Esophagus mucosa (tissue), 1 donor: ENCODE results near the gene ALG12. TPM values are rescaled to one million over a fixed set of nuclear protein-coding genes. Genes with fewer than 3 reads are reported as not detected.
A peak's percentile ranks its signal among the peaks of the same experiment; 100 is the strongest.

Experiments used
- ATAC-seq: fragments of 200-7000 bp; cut with Tn5 transposase; one replicate; pipeline ENCODE4 v1.9.1; 2020
- total RNA-seq: library from RNA; stranded (reverse); gene quantifications from one replicate; pipeline ENCODE4 v1.2.4, GENCODE V29; 2023
- donor health status: DM: yes; HTN: yes; CAD: no.

The ALG12 gene
- total RNA-seq = 10.1 TPM

DNA sequence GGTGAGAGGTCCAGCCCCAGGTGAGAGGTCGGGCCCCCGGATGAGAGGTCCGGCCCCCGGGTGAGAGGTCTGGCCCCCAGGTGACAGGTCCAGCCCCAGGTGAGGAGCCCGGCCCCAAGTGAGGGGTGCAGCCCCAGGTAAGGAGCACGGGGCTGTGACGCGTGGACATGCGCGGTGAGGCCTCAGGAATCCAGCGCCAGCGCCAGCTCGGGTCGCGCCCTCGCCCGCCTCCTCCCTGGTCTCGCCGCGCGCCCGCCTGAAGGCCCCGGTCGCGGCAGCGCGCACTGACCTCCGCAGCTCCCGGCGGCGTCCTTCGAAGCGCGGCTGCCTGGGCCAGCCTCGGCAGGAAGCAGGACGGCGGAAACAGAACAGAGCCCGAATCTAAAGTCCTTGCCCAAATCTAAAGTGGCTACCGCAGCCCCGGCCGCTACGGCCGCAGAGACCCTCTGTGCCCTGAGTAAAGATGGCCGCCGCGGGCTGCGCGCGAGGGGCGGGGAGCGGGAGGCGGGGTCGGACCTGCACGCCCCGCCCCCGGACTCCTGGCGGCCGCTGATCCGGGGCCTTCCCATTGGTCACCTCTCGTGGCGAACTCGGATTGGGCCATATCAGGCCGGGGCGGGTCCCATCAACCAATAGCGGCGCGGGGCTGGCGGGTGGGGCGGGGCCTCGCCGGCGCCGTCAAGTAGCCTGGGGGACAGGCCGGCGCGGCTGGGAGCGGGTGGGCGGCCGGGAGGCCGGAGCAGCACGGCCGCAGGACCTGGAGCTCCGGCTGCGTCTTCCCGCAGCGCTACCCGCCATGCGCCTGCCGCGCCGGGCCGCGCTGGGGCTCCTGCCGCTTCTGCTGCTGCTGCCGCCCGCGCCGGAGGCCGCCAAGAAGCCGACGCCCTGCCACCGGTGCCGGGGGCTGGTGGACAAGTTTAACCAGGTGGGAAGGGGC is at the start of gene ALG12, which contains the start of gene CRELD2:
TSS of gene ALG12 (minus strand) at position 465 of the 937 bp plus-strand sequence. CDS start 4,673 bp downstream, outside the sequence.
TSS of gene CRELD2 (plus strand) at position 661 of the 937 bp plus-strand sequence. CDS start at position 797, 136 bp downstream.
- ATAC-seq = peak; percentile 97

DNA sequence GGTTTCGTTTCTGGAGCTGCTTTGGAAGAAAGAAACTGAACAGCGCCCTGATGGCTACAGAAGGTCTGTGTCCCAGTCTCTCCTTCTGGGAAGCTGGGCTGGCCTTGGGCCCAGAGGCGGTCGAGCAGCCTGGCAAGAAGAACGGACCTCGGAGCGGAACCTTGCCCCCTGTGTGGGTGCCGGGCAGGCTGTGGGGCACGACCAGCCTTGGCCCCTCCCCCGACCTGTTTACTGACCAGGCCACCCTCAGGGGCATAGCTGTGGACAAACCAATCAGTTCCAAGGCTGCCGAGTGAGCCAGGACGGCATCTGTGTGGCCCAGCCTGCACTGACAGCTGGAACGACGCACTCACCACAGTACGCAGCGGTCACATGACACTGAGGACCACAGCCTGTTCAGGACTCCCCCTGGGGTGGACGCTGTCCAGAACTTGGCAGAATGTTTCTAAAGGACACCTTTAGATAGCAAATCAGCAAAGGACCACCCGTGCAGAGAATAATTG is 49.5 kb upstream of the ALG12 start:
- ATAC-seq = no peak

DNA sequence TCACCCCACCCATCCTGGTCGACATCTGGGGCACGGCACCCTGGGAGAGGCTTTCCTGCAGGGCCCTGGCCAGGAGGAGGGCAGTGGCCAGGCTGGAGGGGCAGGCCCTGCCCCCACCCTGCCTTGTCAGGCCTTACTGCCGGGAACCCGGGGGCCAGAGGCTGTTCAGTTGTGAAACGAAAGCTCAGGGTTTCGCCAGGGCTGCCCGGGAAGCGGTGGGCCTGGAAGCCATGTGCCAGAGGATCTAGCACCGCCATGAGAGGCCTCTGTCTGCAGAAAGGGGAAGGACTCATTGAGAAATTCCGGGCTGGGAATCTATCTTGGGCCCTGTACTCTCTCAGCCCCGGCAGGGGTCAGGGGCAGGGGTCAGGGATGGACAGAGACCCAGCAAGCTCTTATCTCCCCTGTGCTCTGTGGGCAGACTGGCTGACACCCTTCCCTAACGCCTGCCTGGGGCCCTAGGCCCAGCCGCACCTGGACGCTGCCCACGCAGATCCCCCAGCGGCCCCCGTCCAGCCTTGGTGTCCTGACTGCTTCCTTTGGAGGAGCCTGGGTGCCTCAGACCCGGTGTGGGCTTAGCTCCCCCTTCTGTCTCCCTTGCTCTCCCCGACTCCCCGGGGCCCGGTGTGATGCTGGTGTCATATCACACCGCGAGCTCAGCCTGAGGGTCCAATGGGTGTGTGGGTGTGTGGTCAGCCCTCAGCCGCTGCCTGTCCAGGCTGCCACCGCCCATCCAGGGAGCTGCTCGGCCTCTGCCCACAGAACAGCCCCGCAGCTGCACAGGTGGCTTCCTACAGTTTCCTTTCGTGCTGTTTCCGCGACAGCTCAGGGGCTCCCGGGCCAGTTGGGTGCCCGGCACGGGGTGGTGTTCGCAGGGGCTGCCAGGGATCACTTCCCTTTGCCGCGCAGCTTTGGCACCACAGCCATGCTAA is 48.8 kb upstream of the ALG12 start:
- no peak for ATAC-seq

DNA sequence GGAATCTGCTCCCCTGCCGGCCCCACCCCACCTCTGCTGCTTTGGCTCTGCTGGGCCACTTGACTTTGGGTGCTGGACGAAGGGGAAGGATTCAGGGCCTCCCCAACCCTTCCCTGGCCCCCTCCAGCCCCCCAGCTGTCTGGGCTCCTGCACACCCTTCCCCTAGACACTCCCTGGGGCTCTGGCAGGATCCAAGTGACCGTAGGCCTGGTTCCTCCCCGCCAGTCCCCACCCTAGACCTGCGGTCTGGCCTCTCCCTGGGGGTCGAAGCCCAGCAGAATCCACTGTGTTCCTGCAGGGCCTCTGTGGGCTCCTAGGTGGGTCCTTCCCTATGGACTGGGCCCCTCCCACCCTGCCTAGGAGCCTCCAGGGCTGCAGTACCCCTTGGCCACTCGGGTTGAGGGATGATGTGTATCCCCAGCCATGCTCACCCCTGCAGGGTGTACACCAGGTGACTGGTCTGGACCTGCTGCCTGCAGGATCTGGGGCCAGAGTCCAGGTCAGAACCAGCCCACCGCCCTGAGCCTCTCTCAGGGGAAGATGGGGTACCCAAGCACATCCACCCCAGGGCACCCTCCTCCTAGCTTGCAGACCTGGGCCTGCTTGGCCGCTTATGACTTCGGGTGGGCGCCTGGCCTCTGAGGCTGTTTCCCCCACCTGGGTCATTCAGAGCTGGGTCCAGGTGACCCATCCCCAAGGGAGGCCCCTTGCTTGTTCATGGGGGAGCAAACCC is 48.0 kb upstream of the ALG12 start:
- ATAC-seq = no peak

DNA sequence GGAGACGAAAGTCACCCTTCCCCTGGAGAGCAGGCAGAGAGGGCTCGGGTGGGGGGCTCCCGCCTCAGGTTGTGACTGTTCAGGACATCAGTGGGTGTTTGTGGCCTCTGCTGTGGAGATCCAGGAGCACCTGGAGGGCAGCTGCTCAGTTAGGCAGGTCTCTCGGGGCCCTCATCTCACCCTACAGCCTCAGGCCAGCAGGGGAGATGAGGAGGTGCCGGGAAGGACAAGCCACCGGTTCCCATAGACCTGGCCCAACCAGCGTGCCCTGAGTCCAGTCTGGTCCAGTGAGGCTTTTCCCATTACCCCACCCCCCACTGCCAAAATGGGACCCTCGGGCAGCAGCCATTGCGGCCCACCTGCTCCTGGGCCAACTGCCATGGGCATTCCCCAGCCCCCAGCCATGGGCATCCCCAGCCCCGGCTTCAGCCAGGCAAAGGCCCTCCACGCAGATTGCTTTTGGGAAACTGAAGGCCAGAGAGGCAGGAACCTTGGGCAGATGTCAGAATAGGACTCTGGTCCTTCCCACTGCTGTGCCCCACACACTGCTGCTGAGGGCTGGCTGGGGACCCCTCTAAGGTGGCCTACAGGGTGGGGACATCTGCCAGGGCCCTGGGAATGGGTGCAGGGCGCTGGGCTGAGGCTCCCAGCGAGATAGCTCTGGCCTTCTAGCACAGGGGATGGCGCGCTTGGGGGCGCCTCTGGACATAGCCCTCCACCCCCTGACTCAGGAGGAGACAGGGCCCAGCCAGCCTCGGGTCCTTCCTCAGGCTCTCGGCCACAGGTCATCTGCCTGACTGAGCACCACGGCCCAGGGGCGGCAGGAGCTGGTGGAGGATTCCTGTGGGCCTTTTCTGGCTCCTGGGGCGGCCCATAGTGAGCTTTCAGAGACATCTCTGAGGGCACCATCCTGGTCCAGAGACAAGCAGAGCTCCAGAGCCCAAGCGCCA is 47.1 kb upstream of the ALG12 start:
- no peak for ATAC-seq

DNA sequence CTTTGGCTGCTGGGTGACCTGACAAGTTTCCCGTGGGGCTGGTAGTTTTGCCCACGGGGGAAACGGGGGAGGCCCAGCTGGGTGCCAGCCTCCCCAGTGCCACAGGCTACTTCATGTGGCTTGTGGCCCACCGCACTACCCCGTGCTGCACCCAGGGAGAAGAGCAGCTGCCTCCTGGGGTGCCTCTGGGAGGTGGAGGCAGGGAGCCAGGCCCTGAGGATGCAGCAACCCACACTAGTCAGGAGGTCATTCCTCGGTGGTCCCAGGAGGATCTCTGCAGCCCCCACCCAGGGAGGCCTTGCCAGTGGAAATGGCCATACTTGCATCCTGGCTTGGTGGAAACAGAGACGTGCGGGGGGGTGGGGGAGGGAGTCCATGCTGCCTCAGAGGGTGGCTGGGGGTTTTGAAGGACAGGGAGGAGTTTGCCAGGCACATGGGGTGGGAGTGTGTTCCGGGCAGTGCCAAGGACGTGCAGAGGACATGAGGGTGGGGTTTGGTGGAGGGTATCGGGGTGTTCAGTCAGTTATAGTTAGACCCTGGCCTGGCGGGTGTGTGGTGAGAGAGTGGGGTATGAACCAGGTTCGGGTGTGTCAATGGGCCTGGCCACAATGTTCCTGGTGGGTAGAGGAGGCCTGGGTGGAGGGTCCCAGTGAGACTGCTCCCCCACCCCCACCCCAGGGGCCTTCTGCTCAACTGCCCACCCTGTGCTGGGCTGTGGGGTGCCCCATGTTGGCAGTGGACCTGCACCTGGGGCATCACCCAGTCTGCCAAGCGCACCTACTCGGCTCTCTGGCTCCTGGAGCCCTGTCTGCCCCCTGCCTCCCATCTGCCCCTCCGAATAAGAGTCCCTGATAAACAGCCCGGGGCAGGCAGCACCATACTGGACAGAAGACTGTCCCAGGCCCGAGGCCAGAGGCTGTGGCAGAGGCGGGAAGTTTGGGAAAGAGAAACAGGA is 46.2 kb upstream of the ALG12 start:
- ATAC-seq = no peak

DNA sequence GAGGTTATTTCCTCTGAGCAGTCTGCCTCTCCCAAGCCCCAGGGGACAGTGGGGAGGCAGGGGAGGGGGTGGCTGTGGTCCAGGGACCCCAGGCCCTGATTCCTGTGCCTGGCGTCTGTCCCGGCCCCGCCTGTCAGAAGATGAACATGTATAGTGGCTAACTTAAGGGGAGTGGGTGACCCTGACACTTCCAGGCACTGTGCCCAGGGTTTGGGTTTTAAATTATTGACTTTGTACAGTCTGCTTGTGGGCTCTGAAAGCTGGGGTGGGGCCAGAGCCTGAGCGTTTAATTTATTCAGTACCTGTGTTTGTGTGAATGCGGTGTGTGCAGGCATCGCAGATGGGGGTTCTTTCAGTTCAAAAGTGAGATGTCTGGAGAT is 45.4 kb upstream of the ALG12 start:
- ATAC-seq = no peak

DNA sequence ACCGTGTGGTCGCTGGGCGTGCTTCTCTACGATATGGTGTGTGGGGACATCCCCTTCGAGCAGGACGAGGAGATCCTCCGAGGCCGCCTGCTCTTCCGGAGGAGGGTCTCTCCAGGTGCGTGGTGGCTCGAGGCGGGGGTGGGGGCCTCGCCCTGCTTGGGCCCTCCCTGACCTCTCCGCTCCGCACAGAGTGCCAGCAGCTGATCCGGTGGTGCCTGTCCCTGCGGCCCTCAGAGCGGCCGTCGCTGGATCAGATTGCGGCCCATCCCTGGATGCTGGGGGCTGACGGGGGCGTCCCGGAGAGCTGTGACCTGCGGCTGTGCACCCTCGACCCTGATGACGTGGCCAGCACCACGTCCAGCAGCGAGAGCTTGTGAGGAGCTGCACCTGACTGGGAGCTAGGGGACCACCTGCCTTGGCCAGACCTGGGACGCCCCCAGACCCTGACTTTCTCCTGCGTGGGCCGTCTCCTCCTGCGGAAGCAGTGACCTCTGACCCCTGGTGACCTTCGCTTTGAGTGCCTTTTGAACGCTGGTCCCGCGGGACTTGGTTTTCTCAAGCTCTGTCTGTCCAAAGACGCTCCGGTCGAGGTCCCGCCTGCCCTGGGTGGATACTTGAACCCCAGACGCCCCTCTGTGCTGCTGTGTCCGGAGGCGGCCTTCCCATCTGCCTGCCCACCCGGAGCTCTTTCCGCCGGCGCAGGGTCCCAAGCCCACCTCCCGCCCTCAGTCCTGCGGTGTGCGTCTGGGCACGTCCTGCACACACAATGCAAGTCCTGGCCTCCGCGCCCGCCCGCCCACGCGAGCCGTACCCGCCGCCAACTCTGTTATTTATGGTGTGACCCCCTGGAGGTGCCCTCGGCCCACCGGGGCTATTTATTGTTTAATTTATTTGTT is 44.8 kb upstream of the ALG12 start:
- no peak for ATAC-seq

DNA sequence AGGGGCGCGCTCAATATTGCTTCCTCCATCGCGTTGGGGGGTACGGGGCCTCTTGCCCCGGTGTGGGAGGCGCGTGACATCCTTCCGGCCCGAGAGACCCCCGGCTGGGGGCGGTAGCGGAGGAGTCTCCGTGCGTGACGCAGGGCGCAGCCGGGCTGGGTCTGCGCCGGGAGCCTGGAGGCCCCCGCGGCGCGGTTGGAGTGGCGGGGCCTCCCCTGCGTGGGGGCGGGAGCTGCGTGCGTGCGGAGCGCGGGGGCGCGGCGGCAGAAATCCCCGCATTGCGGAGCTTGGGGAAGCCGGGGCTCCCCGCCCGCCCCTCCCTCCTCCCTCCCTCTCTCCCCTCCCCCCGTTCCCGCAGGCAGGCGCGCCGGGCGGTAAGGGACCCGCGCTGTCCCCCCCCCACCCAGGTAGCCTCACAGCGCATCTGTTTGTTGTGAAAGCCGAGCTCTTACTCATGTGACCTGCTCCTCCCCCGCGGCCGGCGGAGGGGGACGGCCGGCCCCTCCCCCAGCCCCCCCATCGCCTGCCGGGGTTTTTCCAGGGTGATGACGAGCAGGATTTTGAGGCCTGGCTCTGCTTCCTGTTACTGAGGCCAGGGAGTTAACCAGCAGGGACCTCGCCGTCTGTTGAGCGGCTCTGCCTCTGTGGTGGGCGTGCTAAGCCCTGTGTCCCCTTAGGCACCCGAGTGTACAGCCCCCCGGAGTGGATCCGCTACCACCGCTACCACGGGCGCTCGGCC is 43.9 kb upstream of the ALG12 start:
- ATAC-seq = peak; percentile 40

DNA sequence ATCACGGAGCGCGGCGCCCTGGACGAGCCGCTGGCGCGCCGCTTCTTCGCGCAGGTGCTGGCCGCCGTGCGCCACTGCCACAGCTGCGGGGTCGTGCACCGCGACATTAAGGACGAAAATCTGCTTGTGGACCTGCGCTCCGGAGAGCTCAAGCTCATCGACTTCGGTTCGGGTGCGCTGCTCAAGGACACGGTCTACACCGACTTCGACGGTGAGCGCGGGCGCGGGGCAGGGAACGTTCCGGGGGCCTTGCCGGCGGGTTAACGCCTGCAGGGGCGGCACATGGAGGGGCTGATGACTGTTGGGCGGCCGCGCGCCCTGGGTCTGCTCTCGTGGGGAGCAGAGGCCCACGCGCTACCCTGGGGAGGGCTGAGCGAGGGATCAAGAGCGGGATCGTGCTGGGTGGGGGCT is 43.4 kb upstream of the ALG12 start:
- ATAC-seq = no peak

DNA sequence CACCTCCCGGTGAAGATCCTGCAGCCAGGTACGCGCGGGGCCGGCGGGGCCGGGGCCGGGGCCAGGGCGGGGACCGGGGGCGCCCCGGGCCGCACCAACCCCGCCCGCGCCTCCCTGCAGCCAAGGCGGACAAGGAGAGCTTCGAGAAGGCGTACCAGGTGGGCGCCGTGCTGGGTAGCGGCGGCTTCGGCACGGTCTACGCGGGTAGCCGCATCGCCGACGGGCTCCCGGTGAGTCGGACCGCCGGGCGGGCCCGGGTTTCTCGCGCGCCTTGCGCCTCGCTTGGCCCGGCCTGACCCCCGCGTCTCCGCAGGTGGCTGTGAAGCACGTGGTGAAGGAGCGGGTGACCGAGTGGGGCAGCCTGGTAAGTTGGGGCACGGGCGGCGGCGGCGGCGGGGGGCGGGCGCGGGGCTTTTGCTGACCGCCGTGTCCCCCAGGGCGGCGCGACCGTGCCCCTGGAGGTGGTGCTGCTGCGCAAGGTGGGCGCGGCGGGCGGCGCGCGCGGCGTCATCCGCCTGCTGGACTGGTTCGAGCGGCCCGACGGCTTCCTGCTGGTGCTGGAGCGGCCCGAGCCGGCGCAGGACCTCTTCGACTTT is 42.9 kb upstream of the ALG12 start:
- ATAC-seq = peak; percentile 32

DNA sequence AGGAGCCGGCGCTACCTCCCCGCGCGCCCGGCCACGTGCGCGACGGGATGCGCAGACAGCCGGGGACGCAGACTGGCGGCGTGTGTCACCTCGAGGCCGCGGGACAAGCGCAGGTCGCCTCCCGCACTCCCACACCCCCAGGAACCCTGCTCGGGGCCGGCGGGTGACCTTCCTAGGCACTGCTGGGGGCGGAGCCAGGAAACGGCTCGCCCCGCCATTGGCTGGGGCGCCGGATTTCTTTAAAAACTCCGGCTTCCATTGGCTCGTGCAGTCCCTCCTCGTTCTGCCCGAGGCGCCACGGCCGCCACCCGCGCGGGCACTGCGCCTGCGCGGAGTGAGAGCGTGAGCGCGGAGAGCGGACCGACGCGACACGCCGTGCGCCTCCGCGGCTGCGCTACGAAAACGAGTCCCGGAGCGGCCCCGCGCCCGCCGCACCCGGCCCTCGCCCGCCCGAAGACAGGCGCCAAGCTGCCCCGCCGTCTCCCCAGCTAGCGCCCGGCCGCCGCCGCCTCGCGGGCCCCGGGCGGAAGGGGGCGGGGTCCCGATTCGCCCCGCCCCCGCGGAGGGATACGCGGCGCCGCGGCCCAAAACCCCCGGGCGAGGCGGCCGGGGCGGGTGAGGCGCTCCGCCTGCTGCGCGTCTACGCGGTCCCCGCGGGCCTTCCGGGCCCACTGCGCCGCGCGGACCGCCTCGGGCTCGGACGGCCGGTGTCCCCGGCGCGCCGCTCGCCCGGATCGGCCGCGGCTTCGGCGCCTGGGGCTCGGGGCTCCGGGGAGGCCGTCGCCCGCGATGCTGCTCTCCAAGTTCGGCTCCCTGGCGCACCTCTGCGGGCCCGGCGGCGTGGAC is 42.1 kb upstream of the ALG12 start, which contains the start of gene PIM3:
TSS of gene PIM3 (plus strand) at position 614 of the 846 bp plus-strand sequence. CDS start at position 790, 176 bp downstream.
- ATAC-seq = peak; percentile 72

DNA sequence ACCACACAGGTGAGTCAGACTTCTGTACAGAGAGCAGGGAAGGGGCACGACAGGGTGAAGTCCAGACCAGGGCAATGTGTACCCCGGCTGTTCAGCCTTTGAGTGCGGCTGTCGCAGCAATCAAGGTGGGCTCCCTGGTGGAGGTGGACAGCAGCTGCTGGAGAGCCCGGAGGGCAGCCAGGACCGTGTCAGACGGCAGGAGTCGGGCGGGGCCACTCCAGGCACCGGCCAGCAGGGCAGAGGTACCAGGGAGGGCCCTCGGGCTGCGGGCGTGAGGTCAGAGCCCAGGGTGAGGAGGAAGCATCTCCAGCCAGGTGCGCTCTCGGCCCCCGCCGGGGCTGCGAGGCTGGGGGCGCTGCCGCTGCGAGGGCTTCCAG is 41.5 kb upstream of the ALG12 start:
- peak; percentile 10 for ATAC-seq

DNA sequence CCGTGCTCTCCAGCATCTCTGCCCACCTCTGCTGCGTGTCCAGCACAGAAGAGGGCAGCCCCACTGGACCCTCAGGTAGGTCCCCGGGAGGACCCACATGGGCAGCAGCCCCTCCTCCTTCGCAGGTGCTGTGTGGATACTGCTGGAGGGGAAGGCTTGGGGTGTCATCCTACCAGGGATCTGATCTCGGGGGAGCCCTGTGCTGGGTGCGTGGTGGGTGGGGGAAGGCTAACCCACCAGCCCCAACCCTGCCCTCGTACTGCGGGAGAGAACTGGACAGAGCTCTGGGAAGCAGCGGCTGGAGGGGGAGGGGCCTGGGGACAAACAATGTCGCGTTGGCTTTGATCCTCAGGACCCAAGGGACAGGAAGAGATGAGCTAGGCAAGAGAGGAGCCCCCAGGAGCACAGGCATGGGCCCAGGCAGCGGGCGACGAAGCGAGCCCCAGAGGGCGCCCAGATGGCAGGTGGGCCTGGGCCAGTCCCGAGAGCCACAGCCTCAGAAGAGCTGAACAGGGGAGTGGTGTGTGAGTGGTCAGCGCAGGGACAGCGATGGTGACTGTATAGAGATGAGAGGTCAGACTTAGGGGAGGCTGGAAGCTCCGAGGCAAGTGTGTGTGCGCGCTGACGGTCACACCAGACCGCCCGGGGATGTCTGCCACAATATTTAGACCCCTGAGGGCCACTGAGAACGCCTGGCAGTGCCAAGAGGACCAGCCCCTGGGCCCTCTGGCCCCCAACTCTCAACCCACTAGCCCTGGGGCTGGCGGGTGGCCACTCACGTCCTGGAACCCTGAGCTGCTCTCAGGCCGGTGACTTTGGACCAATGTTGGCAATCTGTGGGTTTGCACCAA is 40.9 kb upstream of the ALG12 start:
- ATAC-seq = no peak

DNA sequence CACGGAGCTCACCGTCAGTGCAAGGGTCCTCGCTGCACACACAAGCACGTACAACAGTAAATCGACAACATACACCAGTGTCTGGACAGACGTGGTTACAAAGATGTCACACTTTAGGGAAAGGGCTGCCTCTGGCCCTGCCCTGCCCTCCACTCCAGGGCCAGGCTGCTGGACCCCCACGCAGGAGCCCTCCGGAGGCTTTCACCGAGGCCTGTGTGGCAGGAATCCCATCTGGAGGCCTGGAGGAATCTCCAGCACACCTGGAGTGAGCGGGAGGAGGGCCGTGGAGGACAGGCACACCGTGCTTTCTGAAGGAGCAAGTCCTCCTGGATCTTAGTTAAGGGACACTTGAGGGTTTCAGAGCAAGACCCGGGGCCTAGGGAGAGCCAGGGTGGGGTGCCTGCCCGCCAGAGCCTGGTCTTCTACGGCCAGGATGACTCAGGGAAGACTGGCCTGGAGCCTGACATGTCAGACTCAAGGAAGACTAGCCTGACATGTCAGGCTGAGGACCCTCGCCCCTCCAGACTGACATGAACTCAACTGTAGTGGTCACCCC is 40.2 kb upstream of the ALG12 start:
- ATAC-seq = no peak
